ENCODE data around the gene ERC1.

DNA sequence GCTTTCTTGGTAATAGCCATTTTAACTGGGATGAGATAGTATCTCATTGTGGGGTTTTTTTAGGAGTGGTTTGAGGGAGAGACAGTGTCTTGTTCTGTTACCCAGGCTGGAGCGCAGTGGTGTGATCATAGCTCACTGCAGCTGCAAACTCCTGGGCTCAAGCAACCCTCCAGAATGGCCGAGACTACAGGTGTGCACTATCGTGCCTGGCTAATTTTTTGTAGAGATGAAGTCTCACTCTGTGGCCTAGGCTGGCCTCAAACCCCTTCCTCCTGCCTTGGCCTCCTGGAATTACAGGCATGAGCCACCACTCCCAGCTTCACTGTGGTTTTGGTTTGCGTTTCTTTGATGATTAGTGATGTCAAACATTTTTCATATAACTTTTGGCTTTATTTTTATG, 293.6 kb downstream of the ERC1 start:
- TF ChIP-seq, protein P1, sequence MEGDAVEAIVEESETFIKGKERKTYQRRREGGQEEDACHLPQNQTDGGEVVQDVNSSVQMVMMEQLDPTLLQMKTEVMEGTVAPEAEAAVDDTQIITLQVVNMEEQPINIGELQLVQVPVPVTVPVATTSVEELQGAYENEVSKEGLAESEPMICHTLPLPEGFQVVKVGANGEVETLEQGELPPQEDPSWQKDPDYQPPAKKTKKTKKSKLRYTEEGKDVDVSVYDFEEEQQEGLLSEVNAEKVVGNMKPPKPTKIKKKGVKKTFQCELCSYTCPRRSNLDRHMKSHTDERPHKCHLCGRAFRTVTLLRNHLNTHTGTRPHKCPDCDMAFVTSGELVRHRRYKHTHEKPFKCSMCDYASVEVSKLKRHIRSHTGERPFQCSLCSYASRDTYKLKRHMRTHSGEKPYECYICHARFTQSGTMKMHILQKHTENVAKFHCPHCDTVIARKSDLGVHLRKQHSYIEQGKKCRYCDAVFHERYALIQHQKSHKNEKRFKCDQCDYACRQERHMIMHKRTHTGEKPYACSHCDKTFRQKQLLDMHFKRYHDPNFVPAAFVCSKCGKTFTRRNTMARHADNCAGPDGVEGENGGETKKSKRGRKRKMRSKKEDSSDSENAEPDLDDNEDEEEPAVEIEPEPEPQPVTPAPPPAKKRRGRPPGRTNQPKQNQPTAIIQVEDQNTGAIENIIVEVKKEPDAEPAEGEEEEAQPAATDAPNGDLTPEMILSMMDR (IDR thresholded peaks at IDR 0.05; ENCODE audit: extremely low read depth in 1 of 2, insufficient read depth in 1 of 2, low read depth in 1 of 2, low read length in 2 of 2), result no peak
- TF ChIP-seq POLR2A (IDR thresholded peaks at IDR 0.05; ENCODE audit: low read depth, low read length) (no peak), EZH2 (IDR thresholded peaks at IDR 0.05; ENCODE audit: borderline replicate concordance, low read depth, low read length, severe bottlenecking) (no peak), POLR2AphosphoS5 (IDR thresholded peaks at IDR 0.05; ENCODE audit: insufficient read depth, low read depth, low read length) (no peak), MYC (IDR thresholded peaks at IDR 0.05; ENCODE audit: low read depth, low read length) (no peak), JUN (IDR thresholded peaks at IDR 0.05; ENCODE audit: borderline replicate concordance, insufficient read depth, insufficient read length, low read depth) (no peak), FOS (IDR thresholded peaks at IDR 0.05; ENCODE audit: borderline replicate concordance, insufficient read depth, low read length) (no peak), GATA2 (IDR thresholded peaks at IDR 0.05; ENCODE audit: insufficient read depth, insufficient read length, low read depth, low read length) (no peak)
- TF ChIP-seq, protein P2, sequence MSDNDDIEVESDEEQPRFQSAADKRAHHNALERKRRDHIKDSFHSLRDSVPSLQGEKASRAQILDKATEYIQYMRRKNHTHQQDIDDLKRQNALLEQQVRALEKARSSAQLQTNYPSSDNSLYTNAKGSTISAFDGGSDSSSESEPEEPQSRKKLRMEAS (IDR thresholded peaks at IDR 0.05; ENCODE audit: insufficient read depth, insufficient read length), result no peak
